Ishikawa (cell line): Measurements from ENCODE around the gene ACTMAP.

Experiments used
- CEBPB ChIP-seq: IDR thresholded peaks from 2 replicates; pipeline ENCODE4 v1.6.1; 2012
- CREB1 ChIP-seq: IDR thresholded peaks from 2 replicates; pipeline ENCODE4 v1.6.1; 2012; ENCODE audit warnings: low read depth
- EGR1 ChIP-seq: IDR thresholded peaks from 2 replicates; pipeline ENCODE4 v1.6.1; 2012
- EP300 ChIP-seq: IDR thresholded peaks from 2 replicates; pipeline ENCODE4 v1.6.1; 2012; ENCODE audit warnings: borderline replicate concordance
- FOXM1 ChIP-seq: IDR thresholded peaks from 2 replicates; pipeline ENCODE4 v1.6.1; 2012; ENCODE audit warnings: low read depth, borderline replicate concordance
- NFIC ChIP-seq: IDR thresholded peaks from 2 replicates; pipeline ENCODE4 v1.6.1; 2012
- RAD21 ChIP-seq: IDR thresholded peaks from 2 replicates; pipeline ENCODE4 v1.6.1; 2012; ENCODE audit warnings: low read depth
- TAF1 ChIP-seq: IDR thresholded peaks from 2 replicates; pipeline ENCODE4 v1.6.1; 2012; ENCODE audit warnings: low read depth, mild to moderate bottlenecking
- TCF12 ChIP-seq: IDR thresholded peaks from 2 replicates; pipeline ENCODE4 v1.6.1; 2012; ENCODE audit warnings: low read depth
- TEAD4 ChIP-seq: IDR thresholded peaks from 2 replicates; pipeline ENCODE4 v1.6.1; 2012
- YY1 ChIP-seq: IDR thresholded peaks from 2 replicates; pipeline ENCODE4 v1.6.1; 2012; ENCODE audit warnings: low read depth
- ZBTB7A ChIP-seq: IDR thresholded peaks from 2 replicates; pipeline ENCODE4 v1.6.1; 2012; ENCODE audit warnings: low read depth
- TF ChIP-seq, protein P1 (sequence below): IDR thresholded peaks from 2 replicates; pipeline ENCODE4 v1.6.1; 2012
- TF ChIP-seq, protein P2 (sequence below): IDR thresholded peaks from 2 replicates; pipeline ENCODE4 v1.6.1; 2012; ENCODE audit warnings: low read depth, mild to moderate bottlenecking
- TF ChIP-seq, protein P3 (sequence below): IDR thresholded peaks from 2 replicates; pipeline ENCODE4 v1.6.1; 2012

Gene ACTMAP

DNA sequence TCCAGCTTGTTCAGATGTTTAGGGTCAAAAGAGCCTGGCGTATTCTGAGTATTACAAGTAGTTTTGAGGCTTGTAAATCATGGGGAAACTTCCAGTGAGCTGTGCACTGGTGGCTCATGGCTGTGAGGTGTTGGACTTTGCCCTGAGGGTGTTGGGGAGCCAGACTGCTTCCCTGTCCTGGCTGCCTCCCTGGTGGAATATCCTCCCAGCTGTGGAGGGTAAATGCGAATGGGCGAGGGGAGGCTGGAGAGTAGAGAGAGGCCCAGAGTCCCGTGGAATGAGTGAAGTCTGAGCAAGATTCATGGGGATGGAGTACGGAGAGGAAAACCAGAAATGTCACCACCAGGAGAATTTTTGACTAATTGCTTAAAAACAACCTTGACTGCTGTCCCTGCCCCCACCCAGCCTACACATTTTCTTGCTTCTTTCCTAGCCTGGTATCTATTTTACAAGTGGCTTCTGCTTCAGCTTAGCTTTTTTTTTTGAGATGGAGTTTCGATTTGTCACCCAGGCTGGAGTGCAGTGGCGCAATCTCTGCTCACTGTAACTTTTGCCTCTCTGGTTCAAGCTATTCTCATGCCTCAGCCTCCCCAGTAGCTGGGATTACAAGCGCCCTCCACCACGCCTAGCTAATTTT is 4.5 kb upstream of the ACTMAP start:
- no peak for TF ChIP-seq ZBTB7A
- TF ChIP-seq CREB1: no peak
- TF ChIP-seq, protein P1, sequence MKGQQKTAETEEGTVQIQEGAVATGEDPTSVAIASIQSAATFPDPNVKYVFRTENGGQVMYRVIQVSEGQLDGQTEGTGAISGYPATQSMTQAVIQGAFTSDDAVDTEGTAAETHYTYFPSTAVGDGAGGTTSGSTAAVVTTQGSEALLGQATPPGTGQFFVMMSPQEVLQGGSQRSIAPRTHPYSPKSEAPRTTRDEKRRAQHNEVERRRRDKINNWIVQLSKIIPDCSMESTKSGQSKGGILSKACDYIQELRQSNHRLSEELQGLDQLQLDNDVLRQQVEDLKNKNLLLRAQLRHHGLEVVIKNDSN: no peak
- no peak for TF ChIP-seq RAD21
- no peak for TF ChIP-seq EP300
- TF ChIP-seq, protein P2, sequence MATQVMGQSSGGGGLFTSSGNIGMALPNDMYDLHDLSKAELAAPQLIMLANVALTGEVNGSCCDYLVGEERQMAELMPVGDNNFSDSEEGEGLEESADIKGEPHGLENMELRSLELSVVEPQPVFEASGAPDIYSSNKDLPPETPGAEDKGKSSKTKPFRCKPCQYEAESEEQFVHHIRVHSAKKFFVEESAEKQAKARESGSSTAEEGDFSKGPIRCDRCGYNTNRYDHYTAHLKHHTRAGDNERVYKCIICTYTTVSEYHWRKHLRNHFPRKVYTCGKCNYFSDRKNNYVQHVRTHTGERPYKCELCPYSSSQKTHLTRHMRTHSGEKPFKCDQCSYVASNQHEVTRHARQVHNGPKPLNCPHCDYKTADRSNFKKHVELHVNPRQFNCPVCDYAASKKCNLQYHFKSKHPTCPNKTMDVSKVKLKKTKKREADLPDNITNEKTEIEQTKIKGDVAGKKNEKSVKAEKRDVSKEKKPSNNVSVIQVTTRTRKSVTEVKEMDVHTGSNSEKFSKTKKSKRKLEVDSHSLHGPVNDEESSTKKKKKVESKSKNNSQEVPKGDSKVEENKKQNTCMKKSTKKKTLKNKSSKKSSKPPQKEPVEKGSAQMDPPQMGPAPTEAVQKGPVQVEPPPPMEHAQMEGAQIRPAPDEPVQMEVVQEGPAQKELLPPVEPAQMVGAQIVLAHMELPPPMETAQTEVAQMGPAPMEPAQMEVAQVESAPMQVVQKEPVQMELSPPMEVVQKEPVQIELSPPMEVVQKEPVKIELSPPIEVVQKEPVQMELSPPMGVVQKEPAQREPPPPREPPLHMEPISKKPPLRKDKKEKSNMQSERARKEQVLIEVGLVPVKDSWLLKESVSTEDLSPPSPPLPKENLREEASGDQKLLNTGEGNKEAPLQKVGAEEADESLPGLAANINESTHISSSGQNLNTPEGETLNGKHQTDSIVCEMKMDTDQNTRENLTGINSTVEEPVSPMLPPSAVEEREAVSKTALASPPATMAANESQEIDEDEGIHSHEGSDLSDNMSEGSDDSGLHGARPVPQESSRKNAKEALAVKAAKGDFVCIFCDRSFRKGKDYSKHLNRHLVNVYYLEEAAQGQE: no peak
- no peak for TF ChIP-seq TAF1
- TF ChIP-seq EGR1: no peak
- no peak for TF ChIP-seq NFIC
- TF ChIP-seq YY1: no peak

DNA sequence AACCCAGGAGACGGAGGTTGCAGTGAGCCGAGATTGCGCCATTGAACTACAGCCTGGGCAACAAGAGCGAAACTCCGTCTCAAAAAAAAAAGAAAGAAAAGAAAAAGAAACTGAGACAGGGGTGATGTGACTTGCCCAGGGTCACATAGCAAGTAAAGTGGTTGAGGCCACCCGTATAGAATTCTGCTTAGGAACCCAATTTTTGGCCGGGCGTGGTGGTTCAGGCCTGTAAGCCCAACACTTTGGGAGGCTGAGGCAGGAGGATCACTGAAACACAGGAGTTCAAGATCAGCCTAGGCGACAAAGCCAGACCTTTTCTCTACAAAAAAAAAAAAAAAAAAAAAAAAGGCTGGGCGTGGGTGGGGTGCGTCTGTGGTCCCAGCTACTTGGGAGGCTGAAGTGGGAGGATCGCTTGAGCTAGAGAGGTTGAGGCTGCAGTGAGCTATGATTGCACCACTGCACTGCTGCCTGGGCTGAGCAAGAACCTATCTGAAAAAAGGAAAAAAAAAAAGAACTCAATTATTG is 2.0 kb upstream of the ACTMAP start:
- TF ChIP-seq ZBTB7A (no peak), CREB1 (no peak), EP300 (no peak), RAD21 (no peak), NFIC (no peak), TCF12 (no peak), CEBPB (no peak), YY1 (no peak), FOXM1 (no peak)
- TF ChIP-seq, protein P3, sequence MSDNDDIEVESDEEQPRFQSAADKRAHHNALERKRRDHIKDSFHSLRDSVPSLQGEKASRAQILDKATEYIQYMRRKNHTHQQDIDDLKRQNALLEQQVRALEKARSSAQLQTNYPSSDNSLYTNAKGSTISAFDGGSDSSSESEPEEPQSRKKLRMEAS: no peak
- TF ChIP-seq, protein P1: no peak

DNA sequence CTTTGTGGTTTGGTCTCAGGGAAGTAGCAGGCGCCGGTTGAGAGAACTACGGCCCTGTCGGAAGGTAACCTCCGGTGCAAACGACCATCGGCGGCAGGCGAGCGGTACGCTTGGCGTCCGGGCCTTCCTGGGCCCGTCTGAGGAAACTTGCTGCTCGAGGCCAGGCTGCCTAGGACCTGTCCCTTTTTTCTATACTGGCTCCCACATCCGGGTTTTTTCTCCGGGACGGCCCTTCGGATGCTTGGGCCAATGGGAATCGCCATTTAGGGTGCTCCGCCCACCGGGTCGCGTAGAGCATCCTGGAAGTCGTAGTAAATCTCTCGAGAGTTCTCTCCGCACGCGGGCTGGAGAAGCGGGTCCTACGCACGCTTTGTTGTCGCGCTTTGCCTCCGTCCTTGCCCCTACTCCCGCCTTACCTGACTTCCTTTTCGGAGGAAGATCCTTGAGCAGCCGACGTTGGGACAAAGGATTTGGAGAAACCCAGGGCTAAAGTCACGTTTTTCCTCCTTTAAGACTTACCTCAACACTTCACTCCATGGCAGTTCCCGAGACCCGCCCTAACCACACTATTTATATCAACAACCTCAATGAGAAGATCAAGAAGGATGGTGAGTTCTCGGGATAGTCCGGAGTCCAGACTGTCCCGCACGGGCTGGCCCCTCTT is 729 bp upstream of the ACTMAP start, which contains the start of gene SNRPA:
Gene SNRPA (plus strand): TSS at position 330 of the 664 bp plus-strand sequence. CDS start 206 bp downstream, at position 536.
- peak; percentile 72; the same call in 1 of the 2 replicates for TF ChIP-seq TAF1
- no peak for TF ChIP-seq NFIC
- TF ChIP-seq, protein P1: peak; percentile 56
- no peak for TF ChIP-seq EP300
- no peak for TF ChIP-seq TEAD4
- TF ChIP-seq, protein P3: peak; percentile 97
- TF ChIP-seq YY1: 0 out of 2 replicates have a peak, but pooled peaks have one; percentile 11
- TF ChIP-seq EGR1: no peak

DNA sequence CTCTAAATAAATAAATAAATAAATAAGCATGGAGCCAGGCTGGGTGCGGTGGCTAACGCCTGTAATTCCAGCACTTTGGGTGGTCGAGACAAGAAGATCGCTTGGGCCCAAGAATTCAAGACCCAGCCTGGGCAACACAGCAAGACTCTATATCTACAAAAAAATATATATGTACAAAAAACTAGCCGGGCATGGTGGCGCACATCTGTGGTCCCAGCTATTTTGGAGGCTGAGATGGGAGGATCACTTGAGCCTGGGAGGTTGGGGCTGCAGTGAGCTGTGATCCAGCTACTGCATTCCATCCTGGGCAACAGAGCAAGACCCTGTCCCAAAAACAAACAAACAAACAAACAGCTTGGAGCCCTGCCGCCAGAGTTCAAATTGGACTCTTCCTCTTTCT is 2.7 kb downstream of the ACTMAP start:
- TF ChIP-seq EP300: no peak

DNA sequence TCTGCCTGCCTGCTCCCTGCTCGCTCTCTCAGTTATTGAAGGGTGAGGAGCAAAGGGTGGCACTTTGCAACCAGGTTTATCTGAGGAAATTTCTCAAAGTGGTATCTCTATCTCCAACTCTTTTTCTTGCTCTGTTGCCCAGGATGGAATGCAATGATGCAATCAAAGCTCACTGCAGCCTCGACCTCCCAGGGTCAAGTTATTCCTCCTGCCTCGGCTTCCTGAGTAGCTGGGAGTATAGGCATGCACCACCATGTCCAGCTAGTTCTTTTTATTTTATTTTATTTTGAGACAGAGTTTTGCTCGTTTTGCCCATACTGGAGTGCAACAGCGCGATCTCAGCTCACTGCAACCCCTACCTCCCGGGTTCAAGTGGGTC is 4.9 kb downstream of the ACTMAP start:
- peak; percentile 82 for TF ChIP-seq CEBPB
- no peak for TF ChIP-seq RAD21
- no peak for TF ChIP-seq TAF1
- TF ChIP-seq TEAD4: peak; percentile 23; the same call in 1 of the 2 replicates
- TF ChIP-seq, protein P3: no peak
- TF ChIP-seq NFIC: no peak

DNA sequence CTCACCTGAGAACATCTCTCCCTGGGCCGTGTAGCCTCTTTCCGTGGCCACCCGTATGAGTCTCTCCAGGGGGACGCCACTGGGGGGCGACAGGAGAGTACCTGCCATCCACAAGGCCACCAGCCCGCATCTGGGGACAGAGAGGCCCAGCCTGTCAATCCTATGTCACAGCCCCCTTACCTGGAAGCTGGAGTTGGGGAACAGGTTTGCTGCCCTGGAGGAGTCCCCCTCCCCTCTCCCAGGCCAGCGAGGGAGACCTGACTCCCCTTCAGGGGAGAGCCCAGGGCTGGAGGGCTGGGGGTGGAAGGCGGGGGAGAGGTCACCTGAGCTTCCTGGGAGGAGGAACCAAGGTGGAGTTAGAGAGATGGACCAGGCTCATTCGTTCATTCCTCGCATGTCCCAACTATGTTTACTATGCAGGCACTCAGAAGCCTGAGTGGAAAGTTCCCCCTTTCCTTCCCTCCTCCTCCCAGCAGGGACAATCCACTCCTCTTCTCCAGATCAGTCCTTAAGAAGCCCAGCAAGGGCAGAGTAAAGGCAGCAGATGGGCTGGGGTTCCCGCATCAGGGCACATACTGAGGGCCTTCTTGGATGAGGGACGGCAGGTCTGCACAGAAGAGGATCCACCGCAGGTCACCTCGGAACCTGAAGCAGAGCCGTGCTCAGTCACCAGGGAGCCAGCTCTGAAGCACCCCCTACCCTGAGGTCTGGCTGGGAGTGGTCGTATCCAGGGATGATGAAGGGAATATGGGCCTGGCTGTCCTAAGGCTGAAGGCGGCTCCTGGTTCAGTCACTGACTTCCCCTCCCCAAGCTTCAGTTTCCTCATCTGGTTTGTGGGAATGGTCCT is 5.5 kb downstream of the ACTMAP start:
- TF ChIP-seq TAF1 (no peak), EGR1 (no peak), CEBPB (no peak), YY1 (no peak), ZBTB7A (no peak), TCF12 (no peak), FOXM1 (no peak), RAD21 (no peak), NFIC (no peak), TEAD4 (no peak), CREB1 (no peak), EP300 (no peak)
- TF ChIP-seq, protein P1: no peak
- TF ChIP-seq, protein P3: no peak
- TF ChIP-seq, protein P2: no peak
